Pancreas (tissue), 10 donors: ENCODE data around the gene NLGN1. TPM values are rescaled to one million over a fixed set of nuclear protein-coding genes. Genes with fewer than 3 reads are reported as not detected.

Experiments used
- ATAC-seq, 4 donors: fragments of 200-7000 bp; cut with Tn5 transposase; one replicate each; pipeline versions ENCODE4 v1.8.0 to v1.9.1; 2020; ENCODE audit warnings: mild to moderate bottlenecking in 4 of 4, moderate library complexity in 4 of 4
- DNase-seq, 6 donors: peaks; one replicate each; pipeline ENCODE4 v3.0.0-alpha.2; 2020
- FAIRE-seq: peaks from 2 replicates; lab custom pipeline; 2012; peaks lifted over from hg19 to GRCh38; lab: Jason Lieb, UNC
- H3K27ac ChIP-seq, 4 donors: fragments of 200-600 bp; sonication (generic); 1 replicate in 3 of 4; 2 replicates in 1 of 4; pipeline versions ENCODE4 v1.5.0 to v1.8.0; 2020
- H3K27me3 ChIP-seq, 4 donors: fragments of 200-600 bp; one replicate each; pipeline ENCODE4 v1.8.0; 2021
- H3K36me3 ChIP-seq, 3 donors: fragments of 200-600 bp; sonication (generic) in 1 of 3; one replicate each; pipeline versions ENCODE4 v1.5.0 to v1.8.0; 2020 to 2021
- H3K4me1 ChIP-seq, 3 donors: fragments of 200-600 bp; one replicate each; pipeline ENCODE4 v1.8.0; 2021
- H3K4me3 ChIP-seq, 4 donors: fragments of 200-600 bp; sonication (generic) in 2 of 4; one replicate each; pipeline versions ENCODE4 v1.5.0 to v1.8.0; 2020 to 2021
- H3K9me3 ChIP-seq, 4 donors: fragments of 200-600 bp; one replicate each; pipeline ENCODE4 v1.8.0; 2021
- WGBS, 2 donors: extraction: QIAGEN DNeasy Blood & Tissue Kit; methylation state at CpG; one replicate each; pipeline ENCODE4 v1.1.7; 2013; 5-methylcytosine and 5-hydroxymethylcytosine counted together
- intact Hi-C, 3 donors: fragments of 100-400 bp; cut with DNase I; formaldehyde crosslinking; loops; one replicate each; pipeline versions ENCODE4 v1.11.1 to v1.14.2; 2022
- polyA plus RNA-seq, 2 donors: library from polyadenylated mRNA; stranded (reverse); fragments of 200-250 nt; gene quantifications; one replicate each; pipeline ENCODE4 v1.2.3, GENCODE V29; 2013
- total RNA-seq, 6 donors: library from RNA; stranded (reverse); fragmentation: NEBNext Ultra II Directional in 4 of 6; extraction: Animal tissue kit (Norgen Biotek cat#: 25700) in 4 of 6; gene quantifications; one replicate each; pipeline versions ENCODE4 v1.2.1 to v1.2.4, GENCODE V29; 2021 to 2023
- TF ChIP-seq, protein P1 (sequence below), 4 donors: fragments of 200-600 bp; sonication (generic) in 3 of 4; IDR thresholded peaks; one replicate each; pipeline versions ENCODE4 v1.5.0 to v1.8.0; 2021; ENCODE audit warnings: antibody characterized with exemption in 4 of 4
- donor health status: healthy with polysubstance abuse.
- donor health status: DM: no; HTN: no; CAD: no; lungs with moderate emphysema.
- donor health status: DM: no; HTN: no; CAD: no.
- donor health status: control.
- donor health status: control.
- donor health status: Bipolar disorder and iron deficiency.
- donor health status: DM: yes; HTN: yes; CAD: no.
- donor health status: DM: no; HTN: no; CAD: no.
- donor health status: DM: no; HTN: no; CAD: no.
- donor health status: DM: yes; HTN: yes; CAD: no.

The NLGN1 gene
- total and polyA plus RNA-seq, 8 donors, result 0.49 to 2.3 (median 0.84) TPM

DNA sequence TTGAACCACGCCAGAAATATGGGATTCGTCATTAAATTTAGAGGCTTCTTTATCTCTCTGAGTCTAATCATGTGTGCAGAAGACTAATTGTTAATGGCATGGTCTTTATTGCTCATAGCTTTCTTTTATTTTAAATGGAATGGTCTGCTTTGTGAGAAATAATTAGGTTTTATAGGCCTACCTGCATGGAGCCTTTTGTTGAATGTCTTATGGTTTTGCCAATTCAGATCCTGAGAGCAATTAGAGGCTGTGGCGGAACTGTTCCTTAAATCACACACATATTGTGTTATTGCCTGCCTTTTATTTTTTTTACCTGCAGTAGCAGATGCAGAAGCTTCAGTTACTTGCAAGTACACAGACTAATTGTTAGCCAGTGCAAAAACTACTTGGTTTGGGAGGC, 306.2 kb downstream of the NLGN1 start:
- 63 to 86% methylated on average over 3 of the region's 3 CpGs for WGBS, 2 donors
- intact Hi-C loops, result no loop called here
- FAIRE-seq, result no peak

GRCh38 chr3:173706630-173707029, 309.1 kb downstream of the NLGN1 start:
- intact Hi-C loops, result no loop called here
- no peak for FAIRE-seq
- ATAC-seq, result no peak

More for the DNA sequence above, 306.2 kb downstream of the NLGN1 start:
- Histone ChIP-seq H3K27me3 (no peaks in the 10 kb centered on the region), H3K36me3 (no peaks in the 10 kb centered on the region), H3K4me1 (no peaks in the 10 kb centered on the region), H3K4me3 (no peak overlapping the region), H3K27ac (no peak overlapping the region), H3K9me3 (no peaks in the 10 kb centered on the region)
- TF ChIP-seq, protein P1, sequence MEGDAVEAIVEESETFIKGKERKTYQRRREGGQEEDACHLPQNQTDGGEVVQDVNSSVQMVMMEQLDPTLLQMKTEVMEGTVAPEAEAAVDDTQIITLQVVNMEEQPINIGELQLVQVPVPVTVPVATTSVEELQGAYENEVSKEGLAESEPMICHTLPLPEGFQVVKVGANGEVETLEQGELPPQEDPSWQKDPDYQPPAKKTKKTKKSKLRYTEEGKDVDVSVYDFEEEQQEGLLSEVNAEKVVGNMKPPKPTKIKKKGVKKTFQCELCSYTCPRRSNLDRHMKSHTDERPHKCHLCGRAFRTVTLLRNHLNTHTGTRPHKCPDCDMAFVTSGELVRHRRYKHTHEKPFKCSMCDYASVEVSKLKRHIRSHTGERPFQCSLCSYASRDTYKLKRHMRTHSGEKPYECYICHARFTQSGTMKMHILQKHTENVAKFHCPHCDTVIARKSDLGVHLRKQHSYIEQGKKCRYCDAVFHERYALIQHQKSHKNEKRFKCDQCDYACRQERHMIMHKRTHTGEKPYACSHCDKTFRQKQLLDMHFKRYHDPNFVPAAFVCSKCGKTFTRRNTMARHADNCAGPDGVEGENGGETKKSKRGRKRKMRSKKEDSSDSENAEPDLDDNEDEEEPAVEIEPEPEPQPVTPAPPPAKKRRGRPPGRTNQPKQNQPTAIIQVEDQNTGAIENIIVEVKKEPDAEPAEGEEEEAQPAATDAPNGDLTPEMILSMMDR (IDR thresholded peaks at IDR 0.05), result no peak
- ATAC-seq (no peak), DNase-seq (no peak)

DNA sequence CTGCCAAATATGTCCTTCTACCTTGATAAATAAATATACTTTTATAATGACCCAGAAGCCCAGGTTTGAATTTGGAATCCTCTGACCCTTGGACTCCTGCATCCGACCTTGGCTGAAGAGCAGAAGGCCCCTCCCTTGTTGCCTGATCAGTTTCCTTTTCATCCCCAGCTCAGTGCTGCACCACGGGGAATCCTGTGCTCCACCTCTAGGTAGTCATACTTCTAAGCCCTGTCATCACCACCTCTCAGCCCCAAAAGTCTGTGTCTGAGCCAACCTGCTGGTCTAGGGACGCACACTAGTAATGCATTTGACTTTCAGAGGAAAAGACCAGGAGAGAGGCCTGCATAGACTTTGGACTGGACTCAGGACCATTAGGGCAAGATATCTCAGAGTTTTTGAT, 310.6 kb downstream of the NLGN1 start:
- FAIRE-seq (no peak), ATAC-seq (no peak), DNase-seq (peak in 1 of 6 donors; percentile 7)
- peaks cover 3 to 12% (median 3%) of the 10 kb centered on the region in 3 donors for H3K4me1 ChIP-seq
- no peaks in the 10 kb centered on the region for H3K27me3 ChIP-seq
- WGBS, 2 donors, result 52 to 62% methylated on average over 3 of the region's 3 CpGs
- no peak overlapping the region for H3K27ac ChIP-seq
- H3K36me3 ChIP-seq, result no peaks in the 10 kb centered on the region
- TF ChIP-seq, protein P1 (IDR thresholded peaks at IDR 0.05), result no peak
- no peak overlapping the region for H3K4me3 ChIP-seq
- no peaks in the 10 kb centered on the region for H3K9me3 ChIP-seq
- intact Hi-C loops, result no loop called here

More at GRCh38 chr3:173706630-173707029, 309.1 kb downstream of the NLGN1 start:
- DNase-seq, result no peak
- no peak overlapping the region for H3K27ac ChIP-seq
- WGBS, 2 donors, result 89 to 94% methylated on average over 9 of the region's 9 CpGs
- no peaks in the 10 kb centered on the region for H3K36me3 ChIP-seq
- H3K4me3 ChIP-seq, result no peak overlapping the region
- no peaks in the 10 kb centered on the region for H3K27me3 ChIP-seq
- no peaks in the 10 kb centered on the region for H3K9me3 ChIP-seq
- TF ChIP-seq, protein P1 (IDR thresholded peaks at IDR 0.05), result no peak
- H3K4me1 ChIP-seq, result peaks cover 0 to 6% (median 3%) of the 10 kb centered on the region in 3 donors

- no peak for ATAC-seq
- no peak for DNase-seq
Observed at GRCh38 chr3:173709026-173709425, 311.5 kb downstream of the NLGN1 start.

GRCh38 chr3:173711619-173712018, 314.1 kb downstream of the NLGN1 start:
- DNase-seq, result peak in 5 of 6 donors; percentile 17 to 51 (median 20)
- intact Hi-C loops, result no loop called here
- Histone ChIP-seq H3K27me3 (no peaks in the 10 kb centered on the region), H3K27ac (peak overlapping the region in 2 of 4 donors; percentile 20 to 45), H3K9me3 (no peaks in the 10 kb centered on the region), H3K4me3 (no peak overlapping the region), H3K4me1 (peaks cover 3 to 12% (median 3%) of the 10 kb centered on the region in 3 donors), H3K36me3 (no peaks in the 10 kb centered on the region)
- TF ChIP-seq, protein P1 (IDR thresholded peaks at IDR 0.05), result no peak
- FAIRE-seq, result no peak
- 14 to 16% methylated on average over 5 of the region's 5 CpGs for WGBS, 2 donors
- ATAC-seq, result peak; percentile 94 to 98 (median 97)

More at GRCh38 chr3:173709026-173709425, 311.5 kb downstream of the NLGN1 start:
- intact Hi-C loops, result no loop called here
- no peak for FAIRE-seq
- H3K27ac ChIP-seq, result no peak overlapping the region
- H3K4me1 ChIP-seq, result peaks cover 3 to 12% (median 3%) of the 10 kb centered on the region in 3 donors
- H3K27me3 ChIP-seq, result no peaks in the 10 kb centered on the region
- WGBS, 2 donors, result 65 to 79% methylated on average over 4 of the region's 4 CpGs
- H3K9me3 ChIP-seq, result no peaks in the 10 kb centered on the region
- no peaks in the 10 kb centered on the region for H3K36me3 ChIP-seq
- H3K4me3 ChIP-seq, result no peak overlapping the region
- TF ChIP-seq, protein P1 (IDR thresholded peaks at IDR 0.05), result no peak
